ENCODE data around the gene TTC7B. TPM values are rescaled to one million over a fixed set of nuclear protein-coding genes. Genes with fewer than 3 reads are reported as not detected.

TTC7B gene
- total RNA-seq, 2 experiments from 2014 or later: 5.6 to 7.8 TPM

- H3K36me3 Mint-ChIP-seq (ENCODE audit: low read depth): no peaks in the 10 kb centered on the region
- no peak overlapping the region for H3K4me3 Mint-ChIP-seq
- no peaks in the 10 kb centered on the region for H3K27me3 Mint-ChIP-seq
- H3K4me1 Mint-ChIP-seq (ENCODE audit: low read depth): no peaks in the 10 kb centered on the region
- no peaks in the 10 kb centered on the region for H3K9me3 Mint-ChIP-seq
- DNase-seq: no peak
- ChIA-PET CTCF (no interaction called here), POLR2A (no interaction called here)
- no peak overlapping the region for H3K27ac Mint-ChIP-seq
- no peak for TF ChIP-seq CTCF (IDR thresholded peaks at IDR 0.05)
- no peak for ATAC-seq
- intact Hi-C loops (cut with micrococcal nuclease): no loop called here
These were observed 279.6 kb downstream of the TTC7B start for GRCh38 chr14:90536511-90537191.

GRCh38 chr14:90536092-90536491 is 280.1 kb downstream of the TTC7B start:
- Mint-ChIP-seq H3K27ac (no peak overlapping the region), H3K27me3 (no peaks in the 10 kb centered on the region), H3K4me3 (no peak overlapping the region), H3K4me1 (ENCODE audit: low read depth) (no peaks in the 10 kb centered on the region), H3K9me3 (no peaks in the 10 kb centered on the region), H3K36me3 (ENCODE audit: low read depth) (no peaks in the 10 kb centered on the region)
- ChIA-PET POLR2A (no interaction called here), CTCF (no interaction called here)
- no peak for ATAC-seq
- DNase-seq: no peak
- intact Hi-C loops (cut with micrococcal nuclease): no loop called here
- TF ChIP-seq CTCF (IDR thresholded peaks at IDR 0.05): no peak

- H3K27me3 Mint-ChIP-seq: no peaks in the 10 kb centered on the region
- H3K9me3 Mint-ChIP-seq: no peaks in the 10 kb centered on the region
- intact Hi-C loops (cut with micrococcal nuclease): no loop called here
- no peaks in the 10 kb centered on the region for H3K4me1 Mint-ChIP-seq (ENCODE audit: low read depth)
- no peaks in the 10 kb centered on the region for H3K36me3 Mint-ChIP-seq (ENCODE audit: low read depth)
- DNase-seq (no peak), ATAC-seq (no peak)
- ChIA-PET CTCF (no interaction called here), POLR2A (interaction anchor here (0.5 kb wide), 1 partner anchor 209 kb away, joined by 3 read pairs; no protein-coding TSS in a partner anchor)
- H3K4me3 Mint-ChIP-seq: no peak overlapping the region
- no peak overlapping the region for H3K27ac Mint-ChIP-seq
- TF ChIP-seq CTCF (IDR thresholded peaks at IDR 0.05): no peak
These were observed 280.6 kb downstream of the TTC7B start for GRCh38 chr14:90535556-90536090.

- CTCF ChIA-PET: no interaction called here
- Mint-ChIP-seq H3K27ac (no peak overlapping the region), H3K4me3 (no peak overlapping the region), H3K9me3 (no peaks in the 10 kb centered on the region), H3K27me3 (no peaks in the 10 kb centered on the region), H3K4me1 (ENCODE audit: low read depth) (no peaks in the 10 kb centered on the region), H3K36me3 (ENCODE audit: low read depth) (no peaks in the 10 kb centered on the region)
- no peak for TF ChIP-seq CTCF (IDR thresholded peaks at IDR 0.05)
- intact Hi-C loops (cut with micrococcal nuclease): no loop called here
- POLR2A ChIA-PET: interaction anchor here (0.5 kb wide), 1 partner anchor 208 kb away, joined by 3 read pairs; no protein-coding TSS in a partner anchor
- no peak for ATAC-seq
- DNase-seq: no peak
These were observed 281.2 kb downstream of the TTC7B start for GRCh38 chr14:90534838-90535555.

Measured in activated CD8-positive, alpha-beta T cell treated with anti-CD3 and anti-CD28 coated beads for 36 hours (primary cell).